Brain microvascular endothelial cell (primary cell): Measurements from ENCODE around the gene CIRBP.
"Not testable (repeated sequence)": the region's sequence is repeated elsewhere in the genome, so short reads cannot be mapped to it uniquely, and the experiment has no call there.

Experiments
- DNase-seq: peaks from one replicate; pipeline ENCODE4 v3.0.0-alpha.2; 2020
- H3K27ac ChIP-seq: fragments of 250-450 bp; sonication (Bioruptor Pico); 2 replicates; pipeline ENCODE4 v1.5.1; 2020; ENCODE audit warnings: mild to moderate bottlenecking, moderate library complexity
- H3K27me3 ChIP-seq: fragments of 250-450 bp; sonication (Bioruptor Pico); replicated peaks from 2 replicates; pipeline ENCODE4 v1.5.1; 2020; ENCODE audit warnings: mild to moderate bottlenecking
- H3K36me3 ChIP-seq: fragments of 250-450 bp; sonication (Bioruptor Pico); replicated peaks from 2 replicates; pipeline ENCODE4 v1.5.1; 2020; ENCODE audit warnings: mild to moderate bottlenecking
- H3K4me3 ChIP-seq: 2 replicates; pipeline ENCODE4 v1.5.1; 2011; ENCODE audit warnings: low read depth, mild to moderate bottlenecking, control low read depth, low read length, moderate library complexity
- CTCF ChIP-seq: IDR thresholded peaks from 2 replicates; pipeline ENCODE4 v1.5.1; 2011; ENCODE audit warnings: low read depth, mild to moderate bottlenecking, moderate library complexity, low read length, control low read depth, inconsistent platforms; ENCODE audit errors: missing control alignments
- in situ Hi-C: cut with HindIII; loops from 2 replicates; pipeline ENCODE4 v1.10.0; 2017; ENCODE audit warnings: low sequenced_read_pairs, low pct_ligation_motif_present

Gene CIRBP

GRCh38 chr19:1300744-1301490 is 31.8 kb downstream of the CIRBP start:
- Histone ChIP-seq H3K27ac (no peak overlapping the region), H3K36me3 (no peaks in the 10 kb centered on the region), H3K27me3 (peaks cover 10% of the 10 kb centered on the region), H3K4me3 (no peak overlapping the region)
- no peak for TF ChIP-seq CTCF
- in situ Hi-C loops, result no loop called here
- no peak for DNase-seq

GRCh38 chr19:1302533-1303239 is 33.6 kb downstream of the CIRBP start:
- in situ Hi-C loops, result no loop called here
- H3K36me3 ChIP-seq, result no peaks in the 10 kb centered on the region
- DNase-seq, result no peak
- no peak for TF ChIP-seq CTCF
- H3K27me3 ChIP-seq, result peaks cover 10% of the 10 kb centered on the region
- H3K27ac ChIP-seq, result no peak overlapping the region
- H3K4me3 ChIP-seq, result no peak overlapping the region

GRCh38 chr19:1304197-1304924 is 35.2 kb downstream of the CIRBP start:
- Histone ChIP-seq H3K27me3 (peaks cover 10% of the 10 kb centered on the region), H3K27ac (no peak overlapping the region), H3K36me3 (no peaks in the 10 kb centered on the region), H3K4me3 (no peak overlapping the region)
- no peak for TF ChIP-seq CTCF
- in situ Hi-C loops, result no loop called here
- no peak for DNase-seq

GRCh38 chr19:1305354-1305753 is 36.2 kb downstream of the CIRBP start:
- H3K4me3 ChIP-seq, in situ Hi-C loops, H3K36me3 ChIP-seq, DNase-seq, H3K27me3 ChIP-seq, H3K27ac ChIP-seq: not testable (repeated sequence)

- Histone ChIP-seq H3K27ac (no peak overlapping the region), H3K27me3 (peaks cover 6% of the 10 kb centered on the region), H3K4me3 (no peak overlapping the region), H3K36me3 (no peaks in the 10 kb centered on the region)
- in situ Hi-C loops, result no loop called here
- no peak for DNase-seq
- TF ChIP-seq CTCF, result no peak
Measured at GRCh38 chr19:1307320-1307719, 38.2 kb downstream of the CIRBP start.

- no peaks in the 10 kb centered on the region for H3K36me3 ChIP-seq
- TF ChIP-seq CTCF, result no peak
- no peak for DNase-seq
- H3K27me3 ChIP-seq, result peaks cover 2% of the 10 kb centered on the region
- in situ Hi-C loops, result no loop called here
- no peak overlapping the region for H3K27ac ChIP-seq
- no peak overlapping the region for H3K4me3 ChIP-seq
Measured at GRCh38 chr19:1307755-1308303, 38.7 kb downstream of the CIRBP start.
